SK-N-SH treated with all-trans-retinoic acid at 6 μM for 48 hours (cell line): Measurements from ENCODE around the gene STARD4.

Experiments used
- ATAC-seq: fragments of 200-7000 bp; cut with Tn5 transposase; 3 replicates; pipeline ENCODE4 v1.9.1; 2020; ENCODE audit warnings: mild to moderate bottlenecking, moderate library complexity
- ARNTL ChIP-seq: fragments of 450-650 bp; formaldehyde crosslinking; IDR thresholded peaks from 2 replicates; pipeline ENCODE4 v1.5.0; 2020; ENCODE audit warnings: low read depth, mild to moderate bottlenecking, moderate library complexity, borderline replicate concordance
- BACH2 ChIP-seq: fragments of 250-450 bp; sonication (Bioruptor Pico); IDR thresholded peaks from 2 replicates; pipeline ENCODE4 v1.9.0; 2021; ENCODE audit warnings: mild to moderate bottlenecking, borderline replicate concordance
- CSDC2 ChIP-seq: fragments of 250-450 bp; sonication (Bioruptor Pico); IDR thresholded peaks from 2 replicates; pipeline ENCODE4 v1.5.0; 2020; ENCODE audit warnings: mild to moderate bottlenecking, moderate library complexity
- ESRRG ChIP-seq: fragments of 250-450 bp; sonication (Bioruptor Pico); IDR thresholded peaks from 2 replicates; pipeline ENCODE4 v1.6.1; 2021; ENCODE audit warnings: mild to moderate bottlenecking
- GLIS3 ChIP-seq: fragments of 250-450 bp; sonication (Bioruptor Pico); IDR thresholded peaks from 2 replicates; pipeline ENCODE4 v1.5.0; 2020; ENCODE audit warnings: mild to moderate bottlenecking, moderate library complexity
- ISL1 ChIP-seq: fragments of 250-450 bp; sonication (Bioruptor Pico); IDR thresholded peaks from 2 replicates; pipeline ENCODE4 v2.1.2; 2022; ENCODE audit warnings: mild to moderate bottlenecking, moderate library complexity
- OSR1 ChIP-seq: fragments of 250-450 bp; sonication (Bioruptor Pico); IDR thresholded peaks from 2 replicates; pipeline ENCODE4 v1.8.0; 2022; ENCODE audit warnings: moderate library complexity, mild to moderate bottlenecking, inconsistent platforms
- PPARA ChIP-seq: fragments of 250-450 bp; sonication (Bioruptor Pico); IDR thresholded peaks from 2 replicates; pipeline ENCODE4 v1.5.0; 2020; ENCODE audit warnings: mild to moderate bottlenecking, borderline replicate concordance
- RARB ChIP-seq: fragments of 250-450 bp; sonication (Bioruptor Pico); IDR thresholded peaks from 2 replicates; pipeline ENCODE4 v1.8.0; 2021; ENCODE audit warnings: mild to moderate bottlenecking, moderate library complexity
- SNAI2 ChIP-seq: fragments of 250-450 bp; sonication (Bioruptor Pico); IDR thresholded peaks from 2 replicates; pipeline ENCODE4 v1.5.0; 2020; ENCODE audit warnings: mild to moderate bottlenecking, moderate library complexity
- TCF4 ChIP-seq: fragments of 250-450 bp; sonication (Bioruptor Pico); IDR thresholded peaks from 2 replicates; pipeline ENCODE4 v1.8.0; 2021; ENCODE audit warnings: mild to moderate bottlenecking, moderate library complexity, borderline replicate concordance
- TOX ChIP-seq: fragments of 250-450 bp; sonication (Bioruptor Pico); IDR thresholded peaks from 2 replicates; pipeline ENCODE4 v1.8.0; 2021; ENCODE audit warnings: mild to moderate bottlenecking, moderate library complexity, borderline replicate concordance
- ZC3H10 ChIP-seq: fragments of 250-450 bp; sonication (Bioruptor Pico); IDR thresholded peaks from 2 replicates; pipeline ENCODE4 v1.5.1; 2021; ENCODE audit warnings: mild to moderate bottlenecking, moderate library complexity
- ZFP3 ChIP-seq: fragments of 250-450 bp; sonication (Bioruptor Pico); IDR thresholded peaks from 2 replicates; pipeline ENCODE4 v1.5.0; 2020; ENCODE audit warnings: mild to moderate bottlenecking, moderate library complexity
- ZFP30 ChIP-seq: fragments of 450-650 bp; formaldehyde crosslinking; IDR thresholded peaks from 2 replicates; pipeline ENCODE4 v1.5.0; 2022; ENCODE audit warnings: mild to moderate bottlenecking, moderate library complexity
- ZNF565 ChIP-seq: fragments of 450-650 bp; formaldehyde crosslinking; conservative IDR thresholded peaks from 2 replicates; pipeline ENCODE4 v1.5.0; 2020; ENCODE audit warnings: low read depth, mild to moderate bottlenecking, moderate library complexity
- ZNF70 ChIP-seq: fragments of 450-650 bp; formaldehyde crosslinking; IDR thresholded peaks from 2 replicates; pipeline ENCODE4 v1.5.0; 2020; ENCODE audit warnings: mild to moderate bottlenecking, moderate library complexity
- ZNF8 ChIP-seq: fragments of 450-650 bp; formaldehyde crosslinking; IDR thresholded peaks from 2 replicates; pipeline ENCODE4 v1.5.0; 2020; ENCODE audit warnings: mild to moderate bottlenecking, moderate library complexity
- TF ChIP-seq, protein P1 (sequence below): fragments of 250-450 bp; sonication (Bioruptor Pico); IDR thresholded peaks from 2 replicates; pipeline ENCODE4 v1.5.1; 2020; ENCODE audit warnings: low read depth, mild to moderate bottlenecking, moderate library complexity
- TF ChIP-seq, protein P2 (sequence below): fragments of 250-450 bp; sonication (Bioruptor Pico); IDR thresholded peaks from 2 replicates; pipeline ENCODE4 v1.5.1; 2021; ENCODE audit warnings: mild to moderate bottlenecking, moderate library complexity
- TF ChIP-seq, protein P3 (sequence below): fragments of 250-450 bp; sonication (Bioruptor Pico); IDR thresholded peaks from 2 replicates; pipeline ENCODE4 v1.8.0; 2021; ENCODE audit warnings: low read depth, mild to moderate bottlenecking, moderate library complexity, borderline replicate concordance
- TF ChIP-seq, protein P4 (sequence below): fragments of 250-450 bp; sonication (Bioruptor Pico); IDR thresholded peaks from 2 replicates; pipeline ENCODE4 v1.5.0; 2020; ENCODE audit warnings: mild to moderate bottlenecking, moderate library complexity
- TF ChIP-seq, protein P5 (sequence below): fragments of 250-450 bp; sonication (Bioruptor Pico); IDR thresholded peaks from 2 replicates; pipeline ENCODE4 v1.8.0; 2020; ENCODE audit warnings: mild to moderate bottlenecking, moderate library complexity, borderline replicate concordance

Gene STARD4

DNA sequence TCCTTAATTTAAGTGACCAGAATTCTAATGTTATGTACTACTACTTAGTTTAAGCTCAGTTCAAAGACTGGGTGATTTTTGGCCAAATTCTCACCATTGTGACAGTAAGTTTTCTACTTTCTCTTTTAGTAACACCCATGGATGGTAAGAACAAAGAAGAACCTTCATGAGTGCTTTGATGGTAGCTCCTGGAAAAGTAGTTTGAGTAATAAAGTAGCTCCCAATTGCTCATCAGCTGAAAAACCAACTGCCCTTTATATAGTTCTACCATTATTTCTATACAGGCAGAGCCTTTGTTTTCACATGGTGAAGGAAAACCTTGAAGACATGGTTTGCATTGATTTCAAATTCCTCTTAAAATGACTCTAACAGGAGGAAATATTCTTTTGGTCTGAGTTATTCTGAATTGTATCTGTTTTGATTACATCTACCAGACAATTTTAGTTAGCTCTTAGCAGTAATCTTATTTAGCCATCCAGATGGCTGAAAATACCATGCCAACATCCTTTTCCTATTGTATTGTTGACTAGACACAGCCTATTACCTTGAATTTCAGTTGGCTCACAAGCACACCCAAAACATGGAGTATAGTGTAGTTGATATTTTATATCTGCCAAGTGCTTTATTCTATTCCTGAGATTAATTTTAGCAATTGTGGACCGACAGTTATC lies 23.7 kb upstream of the STARD4 start:
- 0 out of 2 replicates have a peak, but pooled peaks have one; percentile 62 for TF ChIP-seq ZNF565 (CRISPR knock-in tag)
- TF ChIP-seq CSDC2 (CRISPR knock-in tag): no peak
- TF ChIP-seq, protein P1, sequence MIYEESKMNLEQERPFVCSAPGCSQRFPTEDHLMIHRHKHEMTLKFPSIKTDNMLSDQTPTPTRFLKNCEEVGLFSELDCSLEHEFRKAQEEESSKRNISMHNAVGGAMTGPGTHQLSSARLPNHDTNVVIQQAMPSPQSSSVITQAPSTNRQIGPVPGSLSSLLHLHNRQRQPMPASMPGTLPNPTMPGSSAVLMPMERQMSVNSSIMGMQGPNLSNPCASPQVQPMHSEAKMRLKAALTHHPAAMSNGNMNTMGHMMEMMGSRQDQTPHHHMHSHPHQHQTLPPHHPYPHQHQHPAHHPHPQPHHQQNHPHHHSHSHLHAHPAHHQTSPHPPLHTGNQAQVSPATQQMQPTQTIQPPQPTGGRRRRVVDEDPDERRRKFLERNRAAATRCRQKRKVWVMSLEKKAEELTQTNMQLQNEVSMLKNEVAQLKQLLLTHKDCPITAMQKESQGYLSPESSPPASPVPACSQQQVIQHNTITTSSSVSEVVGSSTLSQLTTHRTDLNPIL (CRISPR knock-in tag): no peak
- TF ChIP-seq ZFP30 (CRISPR knock-in tag): no peak
- TF ChIP-seq ESRRG (CRISPR knock-in tag): no peak
- no peak for TF ChIP-seq ZFP3
- 0 out of 2 replicates have a peak, but pooled peaks have one; percentile 35 for TF ChIP-seq ZNF8
- TF ChIP-seq ZNF70: no peak
- TF ChIP-seq SNAI2 (CRISPR knock-in tag): no peak
- TF ChIP-seq, protein P2, sequence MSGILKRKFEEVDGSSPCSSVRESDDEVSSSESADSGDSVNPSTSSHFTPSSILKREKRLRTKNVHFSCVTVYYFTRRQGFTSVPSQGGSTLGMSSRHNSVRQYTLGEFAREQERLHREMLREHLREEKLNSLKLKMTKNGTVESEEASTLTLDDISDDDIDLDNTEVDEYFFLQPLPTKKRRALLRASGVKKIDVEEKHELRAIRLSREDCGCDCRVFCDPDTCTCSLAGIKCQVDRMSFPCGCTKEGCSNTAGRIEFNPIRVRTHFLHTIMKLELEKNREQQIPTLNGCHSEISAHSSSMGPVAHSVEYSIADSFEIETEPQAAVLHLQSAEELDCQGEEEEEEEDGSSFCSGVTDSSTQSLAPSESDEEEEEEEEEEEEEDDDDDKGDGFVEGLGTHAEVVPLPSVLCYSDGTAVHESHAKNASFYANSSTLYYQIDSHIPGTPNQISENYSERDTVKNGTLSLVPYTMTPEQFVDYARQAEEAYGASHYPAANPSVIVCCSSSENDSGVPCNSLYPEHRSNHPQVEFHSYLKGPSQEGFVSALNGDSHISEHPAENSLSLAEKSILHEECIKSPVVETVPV (CRISPR knock-in tag): no peak
- TF ChIP-seq RARB: no peak
- TF ChIP-seq ISL1 (CRISPR knock-in tag): peak; percentile 75
- no peak for TF ChIP-seq ARNTL (CRISPR knock-in tag)
- TF ChIP-seq GLIS3: no peak
- TF ChIP-seq, protein P3, sequence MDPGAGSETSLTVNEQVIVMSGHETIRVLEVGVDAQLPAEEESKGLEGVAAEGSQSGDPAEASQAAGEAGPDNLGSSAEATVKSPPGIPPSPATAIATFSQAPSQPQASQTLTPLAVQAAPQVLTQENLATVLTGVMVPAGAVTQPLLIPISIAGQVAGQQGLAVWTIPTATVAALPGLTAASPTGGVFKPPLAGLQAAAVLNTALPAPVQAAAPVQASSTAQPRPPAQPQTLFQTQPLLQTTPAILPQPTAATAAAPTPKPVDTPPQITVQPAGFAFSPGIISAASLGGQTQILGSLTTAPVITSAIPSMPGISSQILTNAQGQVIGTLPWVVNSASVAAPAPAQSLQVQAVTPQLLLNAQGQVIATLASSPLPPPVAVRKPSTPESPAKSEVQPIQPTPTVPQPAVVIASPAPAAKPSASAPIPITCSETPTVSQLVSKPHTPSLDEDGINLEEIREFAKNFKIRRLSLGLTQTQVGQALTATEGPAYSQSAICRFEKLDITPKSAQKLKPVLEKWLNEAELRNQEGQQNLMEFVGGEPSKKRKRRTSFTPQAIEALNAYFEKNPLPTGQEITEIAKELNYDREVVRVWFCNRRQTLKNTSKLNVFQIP (CRISPR knock-in tag): no peak
- peak; percentile 89 for TF ChIP-seq TCF4
- no peak for TF ChIP-seq TOX
- TF ChIP-seq BACH2 (CRISPR knock-in tag): no peak
- TF ChIP-seq, protein P4, sequence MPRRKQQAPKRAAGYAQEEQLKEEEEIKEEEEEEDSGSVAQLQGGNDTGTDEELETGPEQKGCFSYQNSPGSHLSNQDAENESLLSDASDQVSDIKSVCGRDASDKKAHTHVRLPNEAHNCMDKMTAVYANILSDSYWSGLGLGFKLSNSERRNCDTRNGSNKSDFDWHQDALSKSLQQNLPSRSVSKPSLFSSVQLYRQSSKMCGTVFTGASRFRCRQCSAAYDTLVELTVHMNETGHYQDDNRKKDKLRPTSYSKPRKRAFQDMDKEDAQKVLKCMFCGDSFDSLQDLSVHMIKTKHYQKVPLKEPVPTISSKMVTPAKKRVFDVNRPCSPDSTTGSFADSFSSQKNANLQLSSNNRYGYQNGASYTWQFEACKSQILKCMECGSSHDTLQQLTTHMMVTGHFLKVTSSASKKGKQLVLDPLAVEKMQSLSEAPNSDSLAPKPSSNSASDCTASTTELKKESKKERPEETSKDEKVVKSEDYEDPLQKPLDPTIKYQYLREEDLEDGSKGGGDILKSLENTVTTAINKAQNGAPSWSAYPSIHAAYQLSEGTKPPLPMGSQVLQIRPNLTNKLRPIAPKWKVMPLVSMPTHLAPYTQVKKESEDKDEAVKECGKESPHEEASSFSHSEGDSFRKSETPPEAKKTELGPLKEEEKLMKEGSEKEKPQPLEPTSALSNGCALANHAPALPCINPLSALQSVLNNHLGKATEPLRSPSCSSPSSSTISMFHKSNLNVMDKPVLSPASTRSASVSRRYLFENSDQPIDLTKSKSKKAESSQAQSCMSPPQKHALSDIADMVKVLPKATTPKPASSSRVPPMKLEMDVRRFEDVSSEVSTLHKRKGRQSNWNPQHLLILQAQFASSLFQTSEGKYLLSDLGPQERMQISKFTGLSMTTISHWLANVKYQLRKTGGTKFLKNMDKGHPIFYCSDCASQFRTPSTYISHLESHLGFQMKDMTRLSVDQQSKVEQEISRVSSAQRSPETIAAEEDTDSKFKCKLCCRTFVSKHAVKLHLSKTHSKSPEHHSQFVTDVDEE (CRISPR knock-in tag): no peak; the same call in none of the 2 replicates
- TF ChIP-seq, protein P5, sequence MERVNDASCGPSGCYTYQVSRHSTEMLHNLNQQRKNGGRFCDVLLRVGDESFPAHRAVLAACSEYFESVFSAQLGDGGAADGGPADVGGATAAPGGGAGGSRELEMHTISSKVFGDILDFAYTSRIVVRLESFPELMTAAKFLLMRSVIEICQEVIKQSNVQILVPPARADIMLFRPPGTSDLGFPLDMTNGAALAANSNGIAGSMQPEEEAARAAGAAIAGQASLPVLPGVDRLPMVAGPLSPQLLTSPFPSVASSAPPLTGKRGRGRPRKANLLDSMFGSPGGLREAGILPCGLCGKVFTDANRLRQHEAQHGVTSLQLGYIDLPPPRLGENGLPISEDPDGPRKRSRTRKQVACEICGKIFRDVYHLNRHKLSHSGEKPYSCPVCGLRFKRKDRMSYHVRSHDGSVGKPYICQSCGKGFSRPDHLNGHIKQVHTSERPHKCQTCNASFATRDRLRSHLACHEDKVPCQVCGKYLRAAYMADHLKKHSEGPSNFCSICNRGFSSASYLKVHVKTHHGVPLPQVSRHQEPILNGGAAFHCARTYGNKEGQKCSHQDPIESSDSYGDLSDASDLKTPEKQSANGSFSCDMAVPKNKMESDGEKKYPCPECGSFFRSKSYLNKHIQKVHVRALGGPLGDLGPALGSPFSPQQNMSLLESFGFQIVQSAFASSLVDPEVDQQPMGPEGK (CRISPR knock-in tag): no peak
- no peak for TF ChIP-seq OSR1
- TF ChIP-seq PPARA (CRISPR knock-in tag): no peak
- no peak for TF ChIP-seq ZC3H10 (CRISPR knock-in tag)
- TF ChIP-seq, all 23 proteins: peak for 4
- peak; percentile 40 for ATAC-seq

DNA sequence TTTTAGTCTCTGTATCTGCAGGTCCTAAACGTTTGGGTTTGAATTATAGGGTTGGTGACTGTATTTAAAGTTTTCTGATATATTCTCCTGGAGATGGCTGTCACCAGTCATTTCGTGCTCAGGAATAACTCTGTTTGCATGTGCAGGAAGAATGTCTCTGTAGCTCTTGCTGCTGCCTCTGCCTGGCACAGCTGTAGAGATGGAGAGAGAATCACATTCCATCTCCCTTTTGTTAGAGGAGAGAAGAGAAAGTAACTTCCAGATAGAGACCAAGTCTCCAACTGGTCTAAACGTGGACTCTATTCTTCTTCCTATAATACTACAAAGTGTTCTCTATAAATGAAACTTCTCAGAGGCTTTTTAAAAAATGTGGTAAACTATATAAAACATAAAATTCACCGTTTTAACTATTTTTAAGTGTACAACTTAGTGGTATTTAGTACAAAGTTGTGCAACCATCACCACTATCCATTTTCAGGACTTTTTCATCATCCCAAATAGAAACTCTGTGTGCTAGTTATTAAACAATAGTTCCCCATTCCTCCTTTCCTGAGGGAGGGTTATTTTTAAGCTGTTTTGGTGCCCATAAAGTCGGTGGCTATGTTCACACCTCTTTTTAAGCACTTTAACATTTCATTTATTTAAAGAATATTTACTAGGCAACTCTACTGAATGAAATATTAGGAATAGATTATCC lies 20.7 kb upstream of the STARD4 start:
- no peak for TF ChIP-seq RARB
- no peak for TF ChIP-seq CSDC2 (CRISPR knock-in tag)
- TF ChIP-seq, protein P1 (CRISPR knock-in tag): no peak
- TF ChIP-seq ZFP3: no peak
- TF ChIP-seq PPARA (CRISPR knock-in tag): no peak
- no peak for ATAC-seq
